Measurements from ENCODE around the gene PLCD3. TPM values are rescaled to one million over a fixed set of nuclear protein-coding genes. Genes with fewer than 3 reads are reported as not detected.

PLCD3 gene
- total and polyA plus RNA-seq, 12 donors: 5.8 to 246 (median 82.2) TPM

- TF ChIP-seq CTCF (IDR thresholded peaks at IDR 0.05) (no peak), POLR2A (IDR thresholded peaks at IDR 0.05) (no peak)
- H3K4me3 ChIP-seq: peak overlapping the region; percentile 46 to 68 (median 56)
- peak overlapping the region; percentile 75 to 98 (median 88) for H3K27ac ChIP-seq
- no peaks in the 10 kb centered on the region for H3K27me3 ChIP-seq
- 8 to 14% (median 10%) methylated on average over 15 of the region's 15 CpGs for WGBS, 4 donors
- H3K9me3 ChIP-seq (replicated peaks in 1 of 3): no peaks in the 10 kb centered on the region
- H3K36me3 ChIP-seq (replicated peaks in 1 of 2): no peaks in the 10 kb centered on the region
- peaks cover 41 to 65% of the 10 kb centered on the region in 2 donors for H3K4me1 ChIP-seq (replicated peaks in 1 of 2)
- intact Hi-C loops (cut with DNase I): no loop called here
- no peak for DNase-seq
Observed at GRCh38 chr17:45061606-45062205, 70.6 kb downstream of the PLCD3 start.

- TF ChIP-seq CTCF (IDR thresholded peaks at IDR 0.05) (peak in 1 of 6 experiments; percentile 12), POLR2A (IDR thresholded peaks at IDR 0.05) (peak; percentile 87 to 88)
- H3K36me3 ChIP-seq (replicated peaks in 1 of 2): no peaks in the 10 kb centered on the region
- DNase-seq: peak; percentile 95 to 100 (median 99)
- intact Hi-C loops (cut with DNase I): no loop called here
- H3K4me3 ChIP-seq: peak within 1 kb of the TSS; percentile 46 to 68 (median 56)
- H3K27ac ChIP-seq: peak within 1 kb of the TSS; percentile 79 to 98 (median 88)
- H3K27me3 ChIP-seq: no peaks in the 10 kb centered on the region
- WGBS, 4 donors: 0 to 1% (median 1%) methylated on average over 20 to 50 of the region's 50 CpGs
- no peaks in the 10 kb centered on the region for H3K9me3 ChIP-seq (replicated peaks in 1 of 3)
- peaks cover 40 to 60% of the 10 kb centered on the region in 2 donors for H3K4me1 ChIP-seq (replicated peaks in 1 of 2)
Observed at GRCh38 chr17:45060797-45061605, 71.3 kb downstream of the PLCD3 start, which contains the start of gene NMT1. TSS of gene NMT1 (plus strand) at chr17:45061317. CDS start at chr17:45061330, 13 bp downstream.

- no peaks in the 10 kb centered on the region for H3K27me3 ChIP-seq
- no peak for DNase-seq
- peak overlapping the region; percentile 54 to 88 (median 79) for H3K27ac ChIP-seq
- peaks cover 38 to 53% of the 10 kb centered on the region in 2 donors for H3K4me1 ChIP-seq (replicated peaks in 1 of 2)
- no peaks in the 10 kb centered on the region for H3K36me3 ChIP-seq (replicated peaks in 1 of 2)
- no peaks in the 10 kb centered on the region for H3K9me3 ChIP-seq (replicated peaks in 1 of 3)
- intact Hi-C loops (cut with DNase I): no loop called here
- TF ChIP-seq POLR2A (IDR thresholded peaks at IDR 0.05) (no peak), CTCF (IDR thresholded peaks at IDR 0.05) (no peak)
- WGBS, 4 donors: 9 to 14% (median 10%) methylated on average over 15 of the region's 15 CpGs
- H3K4me3 ChIP-seq: peak overlapping the region; percentile 7 to 61 (median 32)
Observed at GRCh38 chr17:45060382-45060796, 71.9 kb downstream of the PLCD3 start.

Small RNAs within 50 kb of the gene (microRNA-seq; reads per million reads assigned to microRNA genes)
- gene MIR6784: 0 to 0.85 (median 0) reads per million in 3 donors

Small RNAs within 50 kb of the gene (small RNA-seq; reads per million reads assigned to genes)
- gene MIR6784 (0 to 0.12 reads per million in 2 donors), gene RF00019 (0 reads per million in 2 donors)

Other genes with a start within 250 kb of the PLCD3 start
- 100 to 1,000 TPM in 3 of 9 donors, 10 to 100 TPM in 6; 51.2 to 113 (median 91.9) TPM for gene EFTUD2, start 233.1 kb downstream of the PLCD3 start, total RNA-seq
- gene EFTUD2, start 233.1 kb downstream of the PLCD3 start, polyA plus RNA-seq: 100 to 1,000 TPM in 1 of 3 donors, 10 to 100 TPM in 2; 30.5 to 122 (median 45.8) TPM
- gene GFAP, start 217.0 kb downstream of the PLCD3 start, total RNA-seq: 1 to 10 TPM in 6 of 9 donors, under 1 TPM in 2, not detected in 1; 0.39 to 9.1 (median 1.5) TPM
- gene GFAP, start 217.0 kb downstream of the PLCD3 start, polyA plus RNA-seq: 1 to 10 TPM in 1 of 3 donors, under 1 TPM in 2; 0.62 to 3.2 (median 0.98) TPM
- gene KIF18B, start 184.7 kb downstream of the PLCD3 start, total RNA-seq: 1 to 10 TPM in 3 of 9 donors, under 1 TPM in 5, not detected in 1; 0.21 to 1.6 (median 0.85) TPM
- under 1 TPM; 0.20 to 0.46 (median 0.24) TPM for gene KIF18B, start 184.7 kb downstream of the PLCD3 start, polyA plus RNA-seq
- gene C1QL1, start 164.2 kb downstream of the PLCD3 start, total RNA-seq: 1 to 10 TPM in 3 of 9 donors, under 1 TPM in 2, not detected in 4; 0.55 to 1.5 (median 1.3) TPM
- gene C1QL1, start 164.2 kb downstream of the PLCD3 start, polyA plus RNA-seq: 1 to 10 TPM in 1 of 3 donors, under 1 TPM in 2; 0.27 to 3.3 (median 0.88) TPM
- 100 to 1,000 TPM in 2 of 9 donors, 10 to 100 TPM in 7; 53.1 to 115 (median 66.8) TPM for gene DCAKD, start 80.9 kb downstream of the PLCD3 start, total RNA-seq
- gene DCAKD, start 80.9 kb downstream of the PLCD3 start, polyA plus RNA-seq: 10 to 100 TPM; 34.9 to 40.6 (median 35.2) TPM
- gene NMT1, start 71.2 kb downstream of the PLCD3 start, total RNA-seq: 100 to 1,000 TPM in 7 of 9 donors, 10 to 100 TPM in 2; 85.9 to 174 (median 129) TPM
- 100 to 1,000 TPM; 119 to 170 (median 163) TPM for gene NMT1, start 71.2 kb downstream of the PLCD3 start, polyA plus RNA-seq
- 10 to 100 TPM in 8 of 9 donors, 1 to 10 TPM in 1; 6.6 to 30.6 (median 19.1) TPM for gene ACBD4, start 3.2 kb upstream of the PLCD3 start, total RNA-seq
- gene ACBD4, start 3.2 kb upstream of the PLCD3 start, polyA plus RNA-seq: 10 to 100 TPM in 2 of 3 donors, 1 to 10 TPM in 1; 7.9 to 71.3 (median 44.5) TPM
- gene HEXIM1, start 16.0 kb upstream of the PLCD3 start, total RNA-seq: 100 to 1,000 TPM in 1 of 9 donors, 10 to 100 TPM in 8; 19.4 to 159 (median 44.0) TPM
- gene HEXIM1, start 16.0 kb upstream of the PLCD3 start, polyA plus RNA-seq: 10 to 100 TPM; 23.3 to 26.0 (median 24.4) TPM
- gene HEXIM2, start 29.4 kb upstream of the PLCD3 start, total RNA-seq: 10 to 100 TPM in 8 of 9 donors, 1 to 10 TPM in 1; 8.5 to 28.1 (median 17.1) TPM
- gene HEXIM2, start 29.4 kb upstream of the PLCD3 start, polyA plus RNA-seq: 10 to 100 TPM in 2 of 3 donors, 1 to 10 TPM in 1; 4.5 to 18.0 (median 14.7) TPM
- gene FMNL1, start 89.4 kb upstream of the PLCD3 start, total RNA-seq: 10 to 100 TPM in 6 of 9 donors, 1 to 10 TPM in 2, under 1 TPM in 1; 0.72 to 20.3 (median 13.9) TPM
- 10 to 100 TPM in 2 of 3 donors, 1 to 10 TPM in 1; 3.6 to 31.9 (median 13.7) TPM for gene FMNL1, start 89.4 kb upstream of the PLCD3 start, polyA plus RNA-seq
- gene SPATA32, start 129.6 kb upstream of the PLCD3 start, total RNA-seq: under 1 TPM in 2 of 9 donors, not detected in 7; 0.06 to 0.11 TPM
- gene SPATA32, start 129.6 kb upstream of the PLCD3 start, polyA plus RNA-seq: not detected
- gene MAP3K14, start 184.5 kb upstream of the PLCD3 start, total RNA-seq: 1 to 10 TPM; 2.4 to 9.7 (median 7.2) TPM
- 10 to 100 TPM in 1 of 3 donors, 1 to 10 TPM in 2; 2.9 to 14.7 (median 7.7) TPM for gene MAP3K14, start 184.5 kb upstream of the PLCD3 start, polyA plus RNA-seq

Measured in adrenal gland (tissue), 12 donors.